T-cell (primary cell): ENCODE data around the gene GMPPA. TPM values are rescaled to one million over a fixed set of nuclear protein-coding genes. Genes with fewer than 3 reads are reported as not detected.

ENCODE experiments used
- ATAC-seq, 4 experiments: fragments of 200-7000 bp in 3 of 4; fragments of 150-1000 bp in 1 of 4; cut with Tn5 transposase; replicated peaks in 1 of 4; 1 replicate in 3 of 4; 2 replicates in 1 of 4; pipeline ENCODE4 v1.10.0; 2021; ENCODE audit warnings: moderate library complexity in 3 of 4, mild to moderate bottlenecking in 2 of 4, moderate number of reproducible peaks in 1 of 4
- CTCF ChIA-PET, 2 donors: fragments of 300-600 bp; sonication (Branson Sonifier 250); formaldehyde crosslinking; loops; one replicate each; lab custom pipeline; 2022; ENCODE audit warnings: antibody characterized with exemption in 2 of 2; lab: Charles Lee
- POLR2A ChIA-PET, 2 donors: fragments of 300-600 bp; sonication (Branson Sonifier 250); formaldehyde crosslinking; loops; one replicate each; lab custom pipeline; 2022; ENCODE audit warnings: antibody characterized with exemption in 2 of 2; lab: Charles Lee
- DNase-seq, 35 experiments: peaks; one replicate each; pipeline versions ENCODE4 v3.0.0 to v3.0.0-alpha.2; 2013 to 2023
- H3K27ac ChIP-seq: one replicate; pipeline ENCODE4 v1.5.1; 2013; ENCODE audit warnings: low read length
- H3K27me3 ChIP-seq, 2 experiments: replicated peaks in 1 of 2; 1 replicate in 1 of 2; 2 replicates in 1 of 2; pipeline versions ENCODE4 v1.6.1 to v1.7.0; 2013; ENCODE audit warnings: low read length in 1 of 2, mixed read lengths in 1 of 2; ENCODE audit not compliant: control insufficient read depth in 2 of 2, insufficient read depth in 2 of 2; ENCODE audit errors: extremely low read depth in 1 of 2
- H3K36me3 ChIP-seq, 2 donors: 1 replicate in 1 of 2; 2 replicates in 1 of 2; pipeline versions ENCODE4 v1.6.1 to v1.7.0; 2013; ENCODE audit warnings: low read length in 1 of 2; ENCODE audit not compliant: control insufficient read depth in 2 of 2, insufficient read depth in 1 of 2; ENCODE audit errors: extremely low read depth in 1 of 2
- H3K4me1 ChIP-seq, 2 experiments: 1 replicate in 1 of 2; 2 replicates in 1 of 2; pipeline versions ENCODE4 v1.6.1 to v1.7.0; 2013; ENCODE audit warnings: low read length in 2 of 2, mixed read lengths in 1 of 2; ENCODE audit not compliant: insufficient read depth in 2 of 2, control insufficient read depth in 1 of 2; ENCODE audit errors: extremely low read depth in 1 of 2
- H3K4me3 ChIP-seq, 2 donors: 1 replicate in 1 of 2; 2 replicates in 1 of 2; pipeline versions ENCODE4 v1.5.1 to v1.7.0; 2013; ENCODE audit warnings: mild to moderate bottlenecking in 2 of 2, low read length in 1 of 2, moderate library complexity in 1 of 2; ENCODE audit not compliant: control insufficient read depth in 1 of 2; ENCODE audit errors: extremely low read depth in 1 of 2
- H3K9me3 ChIP-seq: 2 replicates; pipeline ENCODE4 v1.7.0; 2013
- H3K27ac Mint-ChIP-seq, 2 donors: one replicate each; pipeline ENCODE4 v1.8.0; 2020 to 2021; ENCODE audit warnings: mild to moderate bottlenecking in 2 of 2, mixed read lengths in 2 of 2
- H3K27me3 Mint-ChIP-seq, 2 donors: one replicate each; pipeline ENCODE4 v1.8.0; 2021 to 2022; ENCODE audit warnings: mixed read lengths in 2 of 2
- H3K36me3 Mint-ChIP-seq: one replicate; pipeline ENCODE4 v1.8.0; 2021; ENCODE audit warnings: mixed read lengths
- H3K4me1 Mint-ChIP-seq, 3 donors: one replicate each; pipeline ENCODE4 v1.8.0; 2020 to 2022; ENCODE audit warnings: mixed read lengths in 3 of 3, mild to moderate bottlenecking in 1 of 3
- H3K4me3 Mint-ChIP-seq, 3 donors: one replicate each; pipeline ENCODE4 v1.8.0; 2020 to 2022; ENCODE audit warnings: mild to moderate bottlenecking in 3 of 3, mixed read lengths in 3 of 3, moderate library complexity in 3 of 3
- H3K9me3 Mint-ChIP-seq, 3 donors: one replicate each; pipeline ENCODE4 v1.8.0; 2020 to 2022; ENCODE audit warnings: mixed read lengths in 3 of 3
- WGBS: methylation state at CpG from one replicate; pipeline ENCODE4 v1.1.5; 2013; ENCODE audit warnings: missing lambda C conversion rate; ENCODE audit not compliant: insufficient coverage; 5-methylcytosine and 5-hydroxymethylcytosine counted together
- total RNA-seq, 35 experiments: library from RNA in 6 of 35; stranded (reverse) in 6 of 35; fragments of 120-200 nt in 1 of 35; gene quantifications; one replicate each; pipeline versions ENCODE4 v1.2.1 to v1.2.4 and lab custom pipeline; 2013 to 2026

The GMPPA gene
- total RNA-seq, 5 donors from 2014 or later (not counting 1 experiment from before 2014, with no cell fraction given): 20.6 to 47.7 (median 41.3) TPM

- H3K27me3 ChIP-seq: peaks cover 7 to 93% of the 10 kb centered on the region in 2 experiments
- WGBS: 10% methylated on average over 8 of the region's 24 CpGs
- H3K4me3 ChIP-seq: no peak overlapping the region
- no peaks in the 10 kb centered on the region for H3K9me3 ChIP-seq
- H3K27ac ChIP-seq: no peak overlapping the region
- no peaks in the 10 kb centered on the region for H3K9me3 Mint-ChIP-seq
- no peaks in the 10 kb centered on the region for H3K36me3 ChIP-seq
- ChIA-PET CTCF (interaction anchor here (0.6 to 1.2 kb wide), 4 partner anchors 27 to 60 kb away, joined by 3 read pairs; a partner anchor contains a TSS), POLR2A (no interaction called here)
- no peak overlapping the region for H3K27ac Mint-ChIP-seq
- ATAC-seq (peak in 1 of 4 experiments; percentile 38), DNase-seq (peak in 1 of 35 experiments; percentile 18)
- peaks cover 0 to 23% of the 10 kb centered on the region in 2 experiments for H3K4me1 ChIP-seq
- no peaks in the 10 kb centered on the region for H3K36me3 Mint-ChIP-seq
- peaks cover 80 to 84% of the 10 kb centered on the region in 2 donors for H3K27me3 Mint-ChIP-seq
- peaks cover 14 to 19% (median 17%) of the 10 kb centered on the region in 3 donors for H3K4me1 Mint-ChIP-seq
- peak overlapping the region in 2 of 3 donors; percentile 55 to 58 for H3K4me3 Mint-ChIP-seq
Measured at GRCh38 chr2:219523031-219523671, 24.5 kb downstream of the GMPPA start.

- Mint-ChIP-seq H3K4me1 (peaks cover 14 to 19% (median 17%) of the 10 kb centered on the region in 3 donors), H3K36me3 (no peaks in the 10 kb centered on the region), H3K27ac (no peak overlapping the region), H3K27me3 (peaks cover 81 to 90% of the 10 kb centered on the region in 2 donors), H3K4me3 (no peak overlapping the region), H3K9me3 (no peaks in the 10 kb centered on the region)
- Histone ChIP-seq H3K36me3 (no peaks in the 10 kb centered on the region), H3K27ac (no peak overlapping the region), H3K4me3 (no peak overlapping the region), H3K27me3 (peaks cover 7 to 93% of the 10 kb centered on the region in 2 experiments), H3K9me3 (no peaks in the 10 kb centered on the region), H3K4me1 (peaks cover 0 to 24% of the 10 kb centered on the region in 2 experiments)
- no peak for DNase-seq
- ATAC-seq: no peak
- POLR2A ChIA-PET: interaction anchor here in 1 of 2 donors (0.6 kb wide), 1 partner anchor 16 kb away, joined by 5 read pairs; no protein-coding TSS in a partner anchor
- 100% methylated on average over 1 of the region's 2 CpGs for WGBS
- CTCF ChIA-PET: no interaction called here
Measured at GRCh38 chr2:219524817-219525216, 26.1 kb downstream of the GMPPA start.

- Histone ChIP-seq H3K27me3 (peaks cover 7 to 94% of the 10 kb centered on the region in 2 experiments), H3K27ac (no peak overlapping the region), H3K36me3 (no peaks in the 10 kb centered on the region), H3K4me3 (no peak overlapping the region), H3K9me3 (no peaks in the 10 kb centered on the region), H3K4me1 (peaks cover 0 to 29% of the 10 kb centered on the region in 2 experiments)
- DNase-seq (no peak), ATAC-seq (no peak)
- 65% methylated on average over 4 of the region's 9 CpGs for WGBS
- peaks cover 14 to 19% (median 17%) of the 10 kb centered on the region in 3 donors for H3K4me1 Mint-ChIP-seq
- POLR2A ChIA-PET: no interaction called here
- peak overlapping the region in 1 of 2 donors; percentile 21 for H3K27ac Mint-ChIP-seq
- no peaks in the 10 kb centered on the region for H3K36me3 Mint-ChIP-seq
- CTCF ChIA-PET: interaction anchor here in 1 of 2 donors (0.6 kb wide), 1 partner anchor 16 kb away, joined by 5 read pairs; no protein-coding TSS in a partner anchor
- peaks cover 82 to 91% of the 10 kb centered on the region in 2 donors for H3K27me3 Mint-ChIP-seq
- no peaks in the 10 kb centered on the region for H3K9me3 Mint-ChIP-seq
- no peak overlapping the region for H3K4me3 Mint-ChIP-seq
Measured at GRCh38 chr2:219525533-219526232, 27.0 kb downstream of the GMPPA start.

- peak overlapping the region in 1 of 2 donors; percentile 21 for H3K27ac Mint-ChIP-seq
- no peak overlapping the region for H3K4me3 Mint-ChIP-seq
- H3K9me3 ChIP-seq: no peaks in the 10 kb centered on the region
- POLR2A ChIA-PET: no interaction called here
- WGBS: 56% methylated on average over 9 of the region's 11 CpGs
- no peak overlapping the region for H3K27ac ChIP-seq
- H3K9me3 Mint-ChIP-seq: no peaks in the 10 kb centered on the region
- H3K27me3 Mint-ChIP-seq: peaks cover 84 to 90% of the 10 kb centered on the region in 2 donors
- peaks cover 7 to 93% of the 10 kb centered on the region in 2 experiments for H3K27me3 ChIP-seq
- H3K4me1 Mint-ChIP-seq: peaks cover 10 to 15% (median 13%) of the 10 kb centered on the region in 3 donors
- no peak for DNase-seq
- peaks cover 0 to 25% of the 10 kb centered on the region in 2 experiments for H3K4me1 ChIP-seq
- CTCF ChIA-PET: interaction anchor here (0.6 to 6.7 kb wide), 5 partner anchors 12 to 124 kb away, joined by 4 to 57 read pairs (median 5); partner anchors contain the start of gene GMPPA (in 1 of the 2)
- H3K36me3 ChIP-seq: no peaks in the 10 kb centered on the region
- no peaks in the 10 kb centered on the region for H3K36me3 Mint-ChIP-seq
- H3K4me3 ChIP-seq: no peak overlapping the region
- no peak for ATAC-seq
Measured at GRCh38 chr2:219526320-219527075, 27.8 kb downstream of the GMPPA start.

- Mint-ChIP-seq H3K4me1 (peaks cover 5 to 10% (median 8%) of the 10 kb centered on the region in 3 donors), H3K36me3 (no peaks in the 10 kb centered on the region), H3K27me3 (peaks cover 79 to 88% of the 10 kb centered on the region in 2 donors), H3K27ac (no peak overlapping the region), H3K9me3 (no peaks in the 10 kb centered on the region), H3K4me3 (no peak overlapping the region)
- Histone ChIP-seq H3K9me3 (no peaks in the 10 kb centered on the region), H3K36me3 (no peaks in the 10 kb centered on the region), H3K4me3 (no peak overlapping the region), H3K27ac (no peak overlapping the region), H3K27me3 (peaks cover 7 to 93% of the 10 kb centered on the region in 2 experiments), H3K4me1 (peaks cover 0 to 19% of the 10 kb centered on the region in 2 experiments)
- WGBS: 57% methylated on average over 3 of the region's 6 CpGs
- ATAC-seq: no peak
- CTCF ChIA-PET: interaction anchor here (0.7 to 6.7 kb wide), 6 partner anchors 11 to 125 kb away, joined by 3 to 57 read pairs (median 8); partner anchors contain the start of gene GMPPA (in 1 of the 2)
- POLR2A ChIA-PET: no interaction called here
- DNase-seq: no peak
Measured at GRCh38 chr2:219527076-219527394, 28.3 kb downstream of the GMPPA start.
